GM21723 (cell line): Measurements from ENCODE around the gene RIN3.

ENCODE experiments used
- ATAC-seq: cut with Tn5 transposase; IDR thresholded peaks from one replicate; pipeline ENCODE4 v1.9.1; 2021; ENCODE audit warnings: mild to moderate bottlenecking, moderate library complexity; ENCODE audit not compliant: unreplicated experiment

RIN3 gene

GRCh38 chr14:92506231-92506630 is 7.3 kb upstream of the RIN3 start:
- no peak for ATAC-seq

- ATAC-seq, result peak; percentile 68
Measured at GRCh38 chr14:92507174-92507768, 6.3 kb upstream of the RIN3 start.

DNA sequence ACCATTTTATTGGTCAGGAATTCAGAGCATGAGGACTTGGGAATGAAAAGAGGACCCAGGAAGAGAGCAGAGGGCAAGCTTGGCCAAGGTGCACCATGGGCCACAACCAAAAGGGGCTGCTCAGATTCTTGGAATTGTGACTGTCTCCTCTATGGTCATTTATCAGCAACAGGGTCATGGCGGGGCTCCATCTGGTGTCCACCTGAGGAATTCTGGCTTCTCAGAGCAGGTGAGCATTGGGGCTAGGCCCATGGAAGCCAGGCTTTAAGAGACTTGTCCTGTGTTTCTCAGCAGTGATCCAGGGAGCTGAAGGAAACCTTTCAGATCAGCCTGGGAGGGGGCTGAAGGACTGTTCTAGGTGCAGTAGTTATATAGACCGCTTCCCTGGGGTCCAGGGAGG is 2.6 kb upstream of the RIN3 start:
- ATAC-seq, result no peak

GRCh38 chr14:92511453-92512238 is 1.9 kb upstream of the RIN3 start:
- no peak for ATAC-seq

GRCh38 chr14:92512807-92513203 is 776 bp upstream of the RIN3 start:
- no peak for ATAC-seq

DNA sequence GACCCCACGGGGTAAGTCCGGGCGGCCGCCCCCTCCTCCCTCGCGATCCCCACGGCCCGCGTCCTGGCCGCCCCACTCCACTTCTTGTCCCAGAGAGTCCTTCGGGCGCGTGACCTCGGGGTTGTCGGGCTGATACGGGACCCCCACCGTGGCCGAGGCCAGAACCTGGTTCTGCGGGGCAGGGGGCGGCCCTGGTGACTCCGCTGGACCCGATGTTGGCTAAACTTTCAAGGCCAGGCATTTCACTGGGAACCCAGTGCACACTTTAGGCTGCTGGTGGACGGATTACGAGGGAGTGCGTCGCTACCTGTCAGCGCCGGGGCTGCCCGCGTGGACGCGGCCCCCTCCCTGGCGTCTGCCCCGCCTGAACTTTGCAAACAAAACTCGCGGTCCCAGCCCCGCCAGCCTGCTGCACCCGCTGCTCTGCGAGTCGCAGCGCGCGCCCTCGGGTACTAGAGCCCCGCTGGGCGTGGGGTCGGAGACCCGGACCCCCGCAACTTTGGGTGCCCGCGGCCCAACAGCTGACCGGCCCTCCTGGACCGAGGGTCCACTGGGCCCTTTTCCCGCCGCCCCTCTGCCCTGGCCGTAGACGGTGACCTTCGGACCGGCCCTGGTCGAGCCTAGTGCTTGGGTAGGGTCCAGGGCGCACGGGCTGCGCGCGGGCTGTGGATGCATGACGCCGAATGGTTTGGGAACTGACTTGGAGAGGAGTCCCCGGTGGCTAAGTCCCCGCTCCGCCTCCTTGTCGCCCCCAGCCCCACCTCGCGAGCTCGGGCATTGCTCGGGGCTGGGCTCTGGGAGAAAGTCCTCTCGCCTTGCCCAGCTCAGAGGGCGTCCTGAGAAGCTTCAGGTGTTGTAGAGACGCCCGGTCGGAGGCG is 624 bp downstream of the RIN3 start:
- ATAC-seq, result peak; percentile 19

DNA sequence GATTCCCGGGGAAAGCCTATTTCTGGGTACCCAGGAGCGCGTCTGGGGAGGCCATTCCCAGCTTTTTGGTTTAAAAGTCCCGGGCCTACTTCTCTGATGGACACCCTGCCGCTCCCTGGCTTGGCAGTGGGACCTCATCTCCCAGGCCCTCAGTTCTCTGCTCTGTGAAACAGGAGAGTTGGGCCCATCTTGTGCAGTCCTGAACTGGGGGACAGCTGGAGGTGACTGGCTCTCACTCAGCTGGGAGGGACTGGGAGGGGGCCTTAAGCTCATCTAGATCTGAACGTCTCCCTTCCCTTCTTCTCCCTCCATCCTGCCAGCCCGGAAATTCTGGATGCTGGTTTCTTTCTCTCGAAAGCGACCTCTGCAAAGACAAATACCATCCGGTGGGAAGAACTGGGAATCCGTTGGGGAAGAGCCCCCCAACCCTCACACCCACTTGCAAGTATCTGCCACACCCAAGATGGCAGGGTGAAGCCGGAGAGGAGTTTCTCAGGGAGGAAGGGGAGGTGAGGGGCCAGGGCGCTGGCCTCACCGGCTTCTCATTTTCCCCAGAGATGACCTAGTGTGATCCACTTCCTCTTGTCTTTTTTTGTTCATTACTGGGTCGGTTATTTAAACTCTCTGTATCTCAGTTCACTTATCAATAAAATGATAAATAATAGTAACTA is 1.4 kb downstream of the RIN3 start:
- ATAC-seq, result no peak

DNA sequence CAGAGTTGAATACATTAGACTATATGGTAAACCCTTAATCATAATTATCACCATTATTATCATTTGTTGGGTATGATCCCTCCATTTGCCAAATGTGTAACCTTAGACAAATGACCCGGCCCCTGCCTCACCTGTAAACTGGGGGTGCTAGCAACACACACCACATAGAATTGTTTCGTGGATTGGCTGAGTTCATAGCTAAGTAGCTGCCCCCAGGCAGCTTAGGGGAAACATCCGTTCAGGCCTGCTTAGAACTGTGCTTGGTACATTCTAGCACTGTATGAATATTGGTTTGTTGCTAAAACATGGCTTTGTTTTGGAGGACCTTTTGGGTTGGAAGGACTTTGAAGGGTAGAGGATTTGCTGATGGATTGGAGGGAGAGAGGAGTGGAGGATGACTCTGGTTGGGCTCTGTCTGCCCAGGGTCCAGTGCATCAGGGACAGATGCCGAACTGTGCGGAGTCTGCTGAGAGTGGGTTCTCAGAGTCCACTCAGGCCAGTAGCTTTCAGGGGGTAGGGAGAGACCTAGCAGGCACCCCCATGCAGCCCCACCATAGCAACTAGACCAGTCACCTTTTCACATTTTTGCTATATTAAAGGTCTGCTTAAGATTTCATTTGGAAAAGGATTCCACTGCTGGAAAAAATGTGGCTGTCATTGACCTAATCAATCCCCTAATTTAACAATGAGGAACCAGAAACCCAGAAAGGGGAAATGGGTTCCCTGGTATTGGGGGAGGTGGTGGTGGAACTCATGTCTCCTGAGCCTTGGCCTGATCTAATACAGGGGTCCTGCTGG is 2.2 kb downstream of the RIN3 start:
- no peak for ATAC-seq

GRCh38 chr14:92516344-92516965 is 2.9 kb downstream of the RIN3 start:
- ATAC-seq, result no peak

- ATAC-seq, result no peak
Measured at GRCh38 chr14:92516966-92517506, 3.5 kb downstream of the RIN3 start.

DNA sequence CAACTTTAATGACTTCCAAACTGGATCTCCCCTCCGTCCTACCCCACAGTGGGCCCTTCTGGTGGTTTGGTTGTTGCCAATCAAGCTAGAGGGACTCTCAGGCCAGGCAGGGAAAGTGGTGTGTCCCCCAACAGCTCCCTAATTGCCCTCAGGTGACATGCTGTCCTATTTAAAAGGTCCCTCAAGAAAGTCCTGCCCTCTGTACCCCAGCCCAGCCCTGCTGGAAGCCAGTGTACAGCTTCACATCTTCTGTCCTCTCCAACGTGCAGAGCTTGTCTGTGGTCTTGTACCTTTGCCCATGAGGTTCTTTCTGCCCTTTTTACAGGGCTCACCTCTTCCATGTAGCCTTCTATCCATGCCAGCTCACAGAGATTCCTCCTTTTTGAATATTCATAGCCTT is 4.2 kb downstream of the RIN3 start:
- ATAC-seq, result no peak

- no peak for ATAC-seq
Measured at GRCh38 chr14:92519246-92520101, 5.9 kb downstream of the RIN3 start.

DNA sequence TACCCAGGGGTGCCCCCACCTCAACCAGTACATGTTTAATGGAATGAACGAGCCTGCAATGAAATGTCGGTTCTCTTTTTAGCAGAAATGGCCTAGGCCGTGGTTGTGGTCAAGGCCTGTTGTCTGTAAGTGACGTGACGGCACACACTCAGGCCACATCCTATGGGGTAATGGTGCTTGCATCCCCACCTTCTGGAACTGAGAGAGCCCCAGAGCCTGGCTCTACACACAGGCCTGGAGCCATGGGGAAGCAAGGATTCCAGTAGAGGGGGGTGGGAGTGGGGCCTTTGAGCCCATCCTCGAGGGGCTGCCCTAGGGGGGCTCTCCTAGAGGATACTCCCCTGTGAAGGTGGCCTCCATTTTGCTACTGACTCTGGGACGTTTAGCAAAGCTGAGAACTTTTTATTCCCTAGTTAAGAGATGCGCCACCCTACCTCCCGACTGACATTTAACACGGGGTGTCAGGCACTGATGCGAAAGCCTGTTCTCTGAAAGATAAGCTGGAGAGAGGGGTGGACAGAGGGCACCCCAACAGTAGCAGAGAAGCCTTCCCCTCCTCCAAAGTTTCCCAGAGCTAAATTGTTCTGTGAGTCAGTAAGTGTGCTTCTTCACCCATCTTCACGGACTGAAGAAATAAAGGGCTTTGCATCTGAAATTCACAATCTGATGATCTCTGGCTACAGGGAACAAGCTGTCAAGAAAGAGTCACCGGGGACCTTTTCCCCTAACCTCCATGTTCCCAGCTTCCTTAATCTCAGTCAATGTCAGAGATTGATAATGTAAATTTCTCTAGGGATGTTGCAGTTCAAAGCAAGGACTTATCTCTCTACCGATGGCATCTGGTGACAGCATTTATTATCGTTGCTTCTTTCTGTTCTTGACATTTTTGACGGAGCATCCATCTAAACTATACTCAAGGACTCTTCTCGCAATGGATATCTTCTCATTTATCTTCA is 6.8 kb downstream of the RIN3 start:
- no peak for ATAC-seq

- ATAC-seq, result no peak
Measured at GRCh38 chr14:92521058-92521415, 7.5 kb downstream of the RIN3 start.

DNA sequence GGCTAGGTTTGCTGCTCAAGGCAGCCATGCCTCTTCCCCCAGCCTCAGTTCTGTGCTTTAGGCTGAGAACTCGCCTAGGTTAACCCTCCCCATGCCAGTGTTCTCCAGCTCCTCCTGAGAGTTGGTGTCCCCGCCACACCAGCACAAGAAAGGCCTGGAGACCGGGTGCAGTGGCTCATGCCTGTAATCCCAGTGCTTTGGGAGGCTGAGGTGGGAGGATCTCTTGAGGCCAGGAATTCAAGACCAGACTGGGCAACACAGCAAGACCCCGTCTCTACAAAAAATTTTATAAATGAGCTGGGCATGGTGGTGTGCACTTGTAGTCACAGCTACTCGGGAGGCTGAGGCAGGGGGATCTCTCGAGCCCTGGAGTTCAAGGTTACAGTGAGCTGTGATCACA is 10.2 kb downstream of the RIN3 start:
- no peak for ATAC-seq

DNA sequence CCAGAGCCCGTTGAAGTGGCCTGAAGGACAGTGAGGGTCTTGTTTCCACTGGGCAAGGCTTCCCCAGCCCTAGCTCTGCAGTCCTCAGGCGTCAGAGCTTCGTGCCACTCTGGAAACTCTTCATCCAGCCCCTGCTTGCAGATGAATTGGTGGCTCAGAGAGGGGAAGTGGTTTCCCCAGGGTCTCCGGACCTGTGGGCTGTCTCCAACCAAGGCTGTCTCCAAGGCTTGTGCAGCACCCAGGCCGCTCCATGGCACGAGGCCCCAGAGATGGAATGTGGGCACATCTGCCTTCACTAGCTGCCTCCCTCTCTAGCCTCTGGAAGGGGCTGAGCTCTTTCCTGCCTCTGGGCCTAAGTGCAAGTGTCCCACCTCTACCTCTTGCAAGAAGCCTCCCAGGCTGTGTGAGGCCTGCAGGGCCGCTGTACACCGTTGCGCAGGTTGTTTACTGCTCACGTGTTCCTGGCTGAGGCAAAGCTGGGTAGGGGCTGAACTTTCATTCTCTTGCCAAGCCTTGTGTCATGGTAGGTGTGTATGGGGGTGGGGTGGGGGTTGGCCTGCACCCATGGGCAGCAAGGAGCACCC is 11.1 kb downstream of the RIN3 start:
- ATAC-seq, result no peak

DNA sequence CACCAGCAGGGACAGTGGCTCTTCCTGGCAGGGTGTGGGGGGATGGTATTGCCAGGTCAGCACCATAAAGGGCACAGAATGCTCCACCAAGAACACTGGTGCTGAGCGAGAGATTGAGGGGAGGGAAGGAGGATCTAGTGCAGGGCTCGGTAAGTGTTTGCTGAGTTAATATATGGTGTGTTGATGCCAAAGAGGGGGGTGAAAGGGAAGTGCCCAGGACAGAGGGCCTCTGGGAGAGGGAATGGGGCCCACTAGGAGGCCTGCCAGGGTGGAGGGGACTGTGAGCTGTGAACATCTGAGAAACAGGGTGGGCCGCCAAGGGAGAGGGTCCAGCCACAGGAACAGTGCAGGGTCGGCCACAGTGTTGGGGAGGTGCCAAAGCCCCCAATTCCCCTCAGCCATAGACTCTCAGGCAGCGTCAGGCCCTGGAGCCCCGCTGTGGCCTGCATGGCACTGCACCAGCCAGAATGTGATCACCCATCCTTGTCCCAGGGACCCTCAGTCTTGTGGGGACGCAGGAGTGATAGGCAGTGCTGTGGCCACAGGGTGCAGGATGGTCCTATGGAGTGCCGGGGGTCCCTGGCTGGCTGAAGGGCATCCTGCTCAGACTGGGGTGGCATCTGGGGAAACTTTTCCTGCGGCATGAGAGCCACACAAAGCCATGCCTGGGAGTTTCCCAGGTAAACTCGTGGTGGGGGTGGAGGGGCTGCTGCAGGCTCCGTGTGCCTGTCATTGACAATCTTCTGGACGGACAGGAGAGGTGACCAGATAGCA is 11.9 kb downstream of the RIN3 start:
- ATAC-seq, result no peak
